HEK293 (cell line): ENCODE measurements around the gene SLFN11.

Experiments used
- CTCF ChIA-PET: fragments of 350-600 bp; formaldehyde crosslinking; extraction: SDS; loops from one replicate; lab custom pipeline; 2021; ENCODE audit warnings: antibody characterized with exemption; lab: Yijun Ruan, JAX
- POLR2A ChIA-PET: fragments of 300-600 bp; formaldehyde crosslinking; extraction: SDS; loops from one replicate; lab custom pipeline; 2020; ENCODE audit warnings: antibody characterized with exemption, inconsistent platforms; lab: Yijun Ruan, JAX
- H3K27ac ChIP-seq: fragments of 200-500 bp; sonication (Bioruptor generic); 2 replicates; pipeline ENCODE4 v1.5.1; 2014; ENCODE audit warnings: low read depth, low read length, control low read depth, inconsistent platforms; ENCODE audit errors: extremely low read depth
- H3K36me3 ChIP-seq, 2 experiments: fragments of 200-500 bp in 1 of 2; sonication (Bioruptor generic) in 1 of 2; 1 replicate in 1 of 2; 2 replicates in 1 of 2; pipeline ENCODE4 v1.5.1; 2014 to 2017; ENCODE audit warnings: inconsistent platforms in 2 of 2, low read length in 2 of 2; ENCODE audit not compliant: control insufficient read depth in 2 of 2, insufficient read depth in 1 of 2
- H3K4me1 ChIP-seq: fragments of 200-500 bp; sonication (Bioruptor generic); 2 replicates; pipeline ENCODE4 v1.5.1; 2014; ENCODE audit warnings: mild to moderate bottlenecking, low read length, inconsistent platforms; ENCODE audit not compliant: control insufficient read depth, insufficient read depth
- H3K4me3 ChIP-seq: 2 replicates; pipeline ENCODE4 v1.5.1; 2011; ENCODE audit warnings: low read depth, mild to moderate bottlenecking, control low read depth, low read length, moderate library complexity
- H3K9me3 ChIP-seq: fragments of 200-500 bp; sonication (Bioruptor generic); 2 replicates; pipeline ENCODE4 v1.5.1; 2014; ENCODE audit warnings: low read depth, low read length, inconsistent platforms; ENCODE audit not compliant: control insufficient read depth, insufficient read depth
- KLF16 ChIP-seq: fragments of 450-650 bp; formaldehyde crosslinking; IDR thresholded peaks from 2 replicates; pipeline ENCODE4 v1.5.1; 2017; ENCODE audit warnings: missing biosample characterization, missing genetic modification characterization
- KLF17 ChIP-seq: fragments of 450-650 bp; formaldehyde crosslinking; IDR thresholded peaks from 2 replicates; pipeline ENCODE4 v1.5.1; 2016; ENCODE audit warnings: missing biosample characterization, missing genetic modification characterization
- SCRT2 ChIP-seq: fragments of 450-650 bp; formaldehyde crosslinking; IDR thresholded peaks from 2 replicates; pipeline ENCODE4 v1.5.1; 2016; ENCODE audit warnings: missing biosample characterization, missing genetic modification characterization
- SP2 ChIP-seq: fragments of 450-650 bp; formaldehyde crosslinking; IDR thresholded peaks from 2 replicates; pipeline ENCODE4 v1.5.1; 2016; ENCODE audit warnings: missing biosample characterization, missing genetic modification characterization
- TCF7L2 ChIP-seq: IDR thresholded peaks from 2 replicates; pipeline ENCODE4 v1.6.1; 2011; ENCODE audit warnings: low read depth, mild to moderate bottlenecking, inconsistent platforms, low read length, moderate library complexity, borderline replicate concordance
- ZNF121 ChIP-seq: fragments of 450-650 bp; formaldehyde crosslinking; IDR thresholded peaks from 2 replicates; pipeline ENCODE4 v1.5.1; 2016; ENCODE audit warnings: missing biosample characterization, missing genetic modification characterization
- ZNF16 ChIP-seq: fragments of 450-650 bp; formaldehyde crosslinking; IDR thresholded peaks from 2 replicates; pipeline ENCODE4 v1.5.1; 2016; ENCODE audit warnings: low read depth, missing biosample characterization, missing genetic modification characterization
- ZNF175 ChIP-seq: fragments of 450-650 bp; formaldehyde crosslinking; IDR thresholded peaks from 2 replicates; pipeline ENCODE4 v1.5.1; 2016; ENCODE audit warnings: missing biosample characterization, missing genetic modification characterization
- ZNF292 ChIP-seq: fragments of 450-650 bp; formaldehyde crosslinking; IDR thresholded peaks from 2 replicates; pipeline ENCODE4 v1.5.1; 2016; ENCODE audit warnings: low read depth, missing biosample characterization, missing genetic modification characterization, borderline replicate concordance
- ZNF433 ChIP-seq: fragments of 450-650 bp; formaldehyde crosslinking; IDR thresholded peaks from 2 replicates; pipeline ENCODE4 v1.5.1; 2016; ENCODE audit warnings: missing biosample characterization, missing genetic modification characterization, low read depth
- ZNF449 ChIP-seq: fragments of 450-650 bp; formaldehyde crosslinking; IDR thresholded peaks from 2 replicates; pipeline ENCODE4 v1.5.1; 2017; ENCODE audit warnings: missing biosample characterization, mild to moderate bottlenecking, missing genetic modification characterization, moderate library complexity
- ZNF488 ChIP-seq: fragments of 450-650 bp; formaldehyde crosslinking; IDR thresholded peaks from 2 replicates; pipeline ENCODE4 v1.5.1; 2016; ENCODE audit warnings: missing biosample characterization, missing genetic modification characterization
- ZNF624 ChIP-seq: fragments of 450-650 bp; formaldehyde crosslinking; IDR thresholded peaks from 2 replicates; pipeline ENCODE4 v1.5.1; 2017; ENCODE audit warnings: missing biosample characterization, missing genetic modification characterization
- ZNF692 ChIP-seq: fragments of 450-650 bp; formaldehyde crosslinking; IDR thresholded peaks from 2 replicates; pipeline ENCODE4 v1.5.1; 2016; ENCODE audit warnings: missing biosample characterization, missing genetic modification characterization
- ZNF707 ChIP-seq: fragments of 450-650 bp; formaldehyde crosslinking; IDR thresholded peaks from 2 replicates; pipeline ENCODE4 v1.5.1; 2016; ENCODE audit warnings: missing biosample characterization, missing genetic modification characterization
- ZSCAN18 ChIP-seq: fragments of 450-650 bp; formaldehyde crosslinking; IDR thresholded peaks from 2 replicates; pipeline ENCODE4 v1.5.1; 2016; ENCODE audit warnings: missing biosample characterization, missing genetic modification characterization
- ZSCAN5A ChIP-seq: fragments of 450-650 bp; formaldehyde crosslinking; IDR thresholded peaks from 2 replicates; pipeline ENCODE4 v1.5.1; 2016; ENCODE audit warnings: missing biosample characterization, missing genetic modification characterization

The SLFN11 gene

GRCh38 chr17:35315971-35316370 is 57.5 kb downstream of the SLFN11 start:
- Histone ChIP-seq H3K36me3 (no peaks in the 10 kb centered on the region), H3K9me3 (no peaks in the 10 kb centered on the region), H3K4me1 (no peaks in the 10 kb centered on the region), H3K4me3 (no peak overlapping the region), H3K27ac (no peak overlapping the region)
- POLR2A ChIA-PET: no interaction called here
- TF ChIP-seq ZNF433 (tag by site-specific recombination) (no peak), TCF7L2 (no peak), ZNF175 (tag by site-specific recombination) (no peak), ZSCAN5A (tag by site-specific recombination) (no peak), ZNF707 (no peak), ZNF292 (no peak), ZNF121 (tag by site-specific recombination) (no peak), SP2 (tag by site-specific recombination) (no peak), ZNF488 (tag by site-specific recombination) (no peak)
- CTCF ChIA-PET: interaction anchor here (0.6 to 11.4 kb wide), 3 partner anchors 211 to 472 kb away, joined by 3 to 236 read pairs (median 4); partner anchors contain the start of gene SLFN12L

- TF ChIP-seq KLF17 (tag by site-specific recombination) (0 out of 2 replicates have a peak, but pooled peaks have one; percentile 53), ZNF16 (tag by site-specific recombination) (no peak), ZNF624 (tag by site-specific recombination) (no peak), ZNF449 (peak; percentile 36; the same call in 1 of the 2 replicates)
- POLR2A ChIA-PET: no interaction called here
- H3K4me1 ChIP-seq: no peaks in the 10 kb centered on the region
Observed at GRCh38 chr17:35315283-35315682, 58.1 kb downstream of the SLFN11 start.

GRCh38 chr17:35314415-35315216 is 58.8 kb downstream of the SLFN11 start:
- POLR2A ChIA-PET: no interaction called here
- no peak overlapping the region for H3K4me3 ChIP-seq

More at GRCh38 chr17:35315283-35315682, 58.1 kb downstream of the SLFN11 start:
- Histone ChIP-seq H3K9me3 (no peaks in the 10 kb centered on the region), H3K36me3 (no peaks in the 10 kb centered on the region), H3K27ac (no peak overlapping the region), H3K4me3 (no peak overlapping the region)
- CTCF ChIA-PET: interaction anchor here (0.6 to 11.4 kb wide), 4 partner anchors 212 to 473 kb away, joined by 3 to 236 read pairs (median 4); partner anchors contain the start of gene SLFN12L

More at GRCh38 chr17:35314415-35315216, 58.8 kb downstream of the SLFN11 start:
- CTCF ChIA-PET: interaction anchor here (1.0 to 11.4 kb wide), 5 partner anchors 11 to 298 kb away, joined by 4 to 236 read pairs (median 17); partner anchors contain the start of gene SLFN12L
- H3K27ac ChIP-seq: no peak overlapping the region
- peak; percentile 55; the same call in 1 of the 2 replicates for TF ChIP-seq ZNF692 (tag by site-specific recombination)
- no peak for TF ChIP-seq KLF16 (tag by site-specific recombination)
- TF ChIP-seq SCRT2 (tag by site-specific recombination): 0 out of 2 replicates have a peak, but pooled peaks have one; percentile 54
- TF ChIP-seq ZSCAN18 (tag by site-specific recombination): no peak
- TF ChIP-seq, all 188 proteins: peak for 2
- no peaks in the 10 kb centered on the region for H3K4me1 ChIP-seq
- no peaks in the 10 kb centered on the region for H3K36me3 ChIP-seq
- no peaks in the 10 kb centered on the region for H3K9me3 ChIP-seq
